NT2/D1 (cell line): ENCODE measurements around the gene COBLL1.

ENCODE experiments used
- DNase-seq: peaks from one replicate; pipeline ENCODE4 v3.0.0-alpha.2; 2011; ENCODE audit warnings: low read depth, low spot score
- H3K27me3 ChIP-seq: 2 replicates; pipeline ENCODE4 v1.6.0; 2011; ENCODE audit warnings: mild to moderate bottlenecking; ENCODE audit not compliant: insufficient read length, insufficient read depth
- H3K36me3 ChIP-seq: 2 replicates; pipeline ENCODE4 v1.6.1; 2011; ENCODE audit warnings: mild to moderate bottlenecking, low read length, mixed read lengths; ENCODE audit not compliant: insufficient read depth, insufficient read length
- H3K4me1 ChIP-seq: 2 replicates; pipeline ENCODE4 v1.5.1; 2011; ENCODE audit not compliant: insufficient read depth, insufficient read length
- H3K4me3 ChIP-seq: 2 replicates; pipeline ENCODE4 v1.5.1; 2011; ENCODE audit warnings: low read depth; ENCODE audit not compliant: insufficient read length
- H3K9ac ChIP-seq: 2 replicates; pipeline ENCODE4 v1.6.0; 2011; ENCODE audit warnings: low read depth; ENCODE audit not compliant: insufficient read length
- H3K9me3 ChIP-seq: 2 replicates; pipeline ENCODE4 v1.5.1; 2011; ENCODE audit warnings: mild to moderate bottlenecking, low read length; ENCODE audit not compliant: insufficient read depth
- SUZ12 ChIP-seq: IDR thresholded peaks from 2 replicates; pipeline ENCODE4 v1.6.1; 2011; ENCODE audit not compliant: insufficient read length, insufficient read depth; ENCODE audit errors: extremely low read depth
- YY1 ChIP-seq: IDR thresholded peaks from 2 replicates; pipeline ENCODE4 v1.6.1; 2011; ENCODE audit not compliant: insufficient read length, insufficient read depth
- ZNF274 ChIP-seq: IDR thresholded peaks from 2 replicates; pipeline ENCODE4 v1.6.1; 2011; ENCODE audit warnings: mild to moderate bottlenecking, low read depth, low read length

Gene COBLL1

GRCh38 chr2:164831180-164831579, 10.4 kb downstream of the COBLL1 start:
- TF ChIP-seq YY1, result no peak
- Histone ChIP-seq H3K9me3 (no peaks in the 10 kb centered on the region), H3K27me3 (no peaks in the 10 kb centered on the region), H3K36me3 (no peaks in the 10 kb centered on the region), H3K4me1 (no peaks in the 10 kb centered on the region), H3K9ac (no peak overlapping the region), H3K4me3 (no peak overlapping the region)
- DNase-seq, result no peak

DNA sequence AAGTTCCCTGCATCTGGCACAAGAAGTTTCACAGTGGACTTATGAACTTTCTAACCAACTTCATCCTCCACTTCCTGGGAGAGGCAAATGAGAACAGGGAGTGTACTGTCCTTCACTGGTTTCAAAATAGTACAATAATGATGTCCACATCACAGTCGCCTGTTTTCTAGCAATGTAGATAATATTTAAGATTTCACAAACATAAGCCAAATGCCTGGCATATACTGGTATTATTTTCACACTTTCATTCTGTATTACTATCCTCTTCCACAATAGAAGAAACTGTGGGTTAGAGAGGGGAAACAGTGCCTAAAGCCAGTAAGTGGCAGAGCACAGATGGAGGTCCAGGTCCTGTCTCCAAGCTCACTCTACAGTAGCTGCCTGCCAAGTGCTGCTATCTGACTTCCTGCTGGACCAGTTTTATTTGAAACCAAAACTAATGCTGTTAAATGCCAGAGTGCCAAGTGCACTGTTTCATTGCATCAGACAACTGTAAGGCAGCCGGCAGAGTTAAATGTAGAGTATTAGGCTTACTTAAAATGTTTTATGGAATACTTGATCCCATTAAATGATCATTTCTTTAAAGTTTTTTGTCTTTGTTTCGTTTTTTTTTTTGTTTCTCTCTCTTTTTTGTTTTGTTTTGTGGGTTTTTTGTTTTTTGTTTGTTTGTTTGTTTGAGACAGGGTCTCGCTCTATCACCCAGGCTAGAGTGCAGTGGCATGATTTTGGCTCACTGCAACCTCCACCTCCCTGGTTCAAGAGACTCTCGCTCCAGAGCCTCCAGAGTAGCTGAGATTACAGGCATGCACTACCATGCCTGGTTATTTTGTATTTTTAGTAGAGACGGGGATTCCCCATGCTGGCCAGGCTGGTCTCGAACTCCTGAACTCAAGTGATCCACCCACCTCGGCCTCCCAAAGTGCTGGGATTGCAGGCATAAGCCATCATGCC, 15.1 kb downstream of the COBLL1 start:
- no peak overlapping the region for H3K4me3 ChIP-seq
- H3K9me3 ChIP-seq, result no peaks in the 10 kb centered on the region
- no peak overlapping the region for H3K9ac ChIP-seq
- no peaks in the 10 kb centered on the region for H3K4me1 ChIP-seq
- TF ChIP-seq YY1 (no peak), ZNF274 (no peak), SUZ12 (no peak)
- no peaks in the 10 kb centered on the region for H3K36me3 ChIP-seq
- no peak for DNase-seq
- no peaks in the 10 kb centered on the region for H3K27me3 ChIP-seq

- no peak overlapping the region for H3K4me3 ChIP-seq
- H3K9ac ChIP-seq, result no peak overlapping the region
- no peaks in the 10 kb centered on the region for H3K4me1 ChIP-seq
- no peaks in the 10 kb centered on the region for H3K27me3 ChIP-seq
- no peaks in the 10 kb centered on the region for H3K36me3 ChIP-seq
- no peak for TF ChIP-seq ZNF274
- no peak for TF ChIP-seq SUZ12
- no peak for TF ChIP-seq YY1
- no peak for DNase-seq
- no peaks in the 10 kb centered on the region for H3K9me3 ChIP-seq
Measured at GRCh38 chr2:164824872-164825271, 16.8 kb downstream of the COBLL1 start.

GRCh38 chr2:164823126-164823525, 18.5 kb downstream of the COBLL1 start:
- H3K36me3 ChIP-seq, result no peaks in the 10 kb centered on the region
- no peaks in the 10 kb centered on the region for H3K4me1 ChIP-seq
- DNase-seq, result no peak
- no peak for TF ChIP-seq YY1
- no peak for TF ChIP-seq ZNF274
- no peak for TF ChIP-seq SUZ12
- H3K4me3 ChIP-seq, result no peak overlapping the region
- H3K9me3 ChIP-seq, result no peaks in the 10 kb centered on the region
- H3K9ac ChIP-seq, result no peak overlapping the region
- H3K27me3 ChIP-seq, result no peaks in the 10 kb centered on the region

- H3K36me3 ChIP-seq, result no peaks in the 10 kb centered on the region
- H3K4me1 ChIP-seq, result no peaks in the 10 kb centered on the region
- no peak for DNase-seq
- no peaks in the 10 kb centered on the region for H3K9me3 ChIP-seq
- no peak overlapping the region for H3K4me3 ChIP-seq
- TF ChIP-seq SUZ12, result no peak
- no peak for TF ChIP-seq ZNF274
- no peak overlapping the region for H3K9ac ChIP-seq
- no peaks in the 10 kb centered on the region for H3K27me3 ChIP-seq
Measured at GRCh38 chr2:164821338-164821737, 20.3 kb downstream of the COBLL1 start.

DNA sequence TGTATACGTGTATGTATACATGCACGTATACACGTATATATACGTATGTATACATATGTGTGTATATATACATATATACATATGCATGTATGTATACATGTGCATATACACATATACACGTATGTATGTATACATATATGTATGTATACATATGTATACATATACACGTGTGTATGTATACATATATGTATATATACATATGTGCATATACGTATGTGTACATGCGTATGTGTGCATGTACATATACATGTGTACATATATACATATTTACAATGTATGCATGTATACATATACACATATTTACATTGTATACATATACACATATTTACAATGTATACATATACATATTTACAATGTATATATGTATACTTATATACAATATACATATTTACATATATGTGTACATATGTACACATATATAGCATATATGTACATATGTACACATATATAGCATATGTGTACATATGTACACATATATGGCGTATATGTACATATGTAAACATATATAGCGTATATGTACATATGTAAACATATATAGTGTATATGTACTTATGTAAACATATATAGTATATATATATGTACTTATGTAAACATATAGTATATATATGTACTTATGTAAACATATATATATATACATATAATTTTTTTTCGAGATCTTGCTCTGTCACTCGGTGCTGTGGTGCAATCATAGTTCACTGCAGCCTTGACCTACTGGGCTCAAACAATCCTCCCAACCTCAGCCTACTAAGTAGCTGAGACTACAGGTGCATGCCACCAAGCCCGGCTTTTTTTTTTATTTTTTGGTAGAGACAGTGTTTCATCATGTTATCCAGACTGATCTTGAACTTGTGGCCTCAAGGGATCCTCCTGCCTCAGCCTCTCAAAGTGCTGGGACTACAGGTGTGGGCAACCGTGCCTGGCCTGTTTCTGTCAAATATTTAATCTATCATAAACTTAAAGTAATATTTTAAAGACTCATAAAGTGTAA, 23.2 kb downstream of the COBLL1 start:
- no peak for TF ChIP-seq YY1
- TF ChIP-seq ZNF274, result no peak
- no peak for TF ChIP-seq SUZ12

DNA sequence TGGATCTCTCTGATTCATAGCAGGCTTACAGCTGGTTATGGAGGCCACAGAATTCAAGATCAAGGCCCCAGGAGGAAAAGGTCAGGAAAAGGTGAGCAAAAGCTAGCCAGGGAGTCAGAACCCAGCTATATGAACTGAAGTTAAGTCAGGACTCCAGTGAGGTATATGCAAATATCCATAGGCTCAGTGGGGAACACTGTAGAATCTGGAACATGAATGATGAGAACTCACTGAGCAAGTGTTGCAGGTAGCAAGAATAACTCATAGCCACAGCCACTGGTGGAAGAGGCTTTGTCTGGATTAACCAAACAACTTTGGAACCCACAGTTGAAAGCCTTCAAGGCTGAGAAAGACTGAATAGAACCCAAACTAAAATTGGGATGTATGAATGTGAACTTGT, 24.7 kb downstream of the COBLL1 start:
- H3K27me3 ChIP-seq, result no peaks in the 10 kb centered on the region
- DNase-seq, result no peak
- no peaks in the 10 kb centered on the region for H3K9me3 ChIP-seq
- H3K4me3 ChIP-seq, result no peak overlapping the region
- H3K36me3 ChIP-seq, result no peaks in the 10 kb centered on the region
- H3K4me1 ChIP-seq, result no peaks in the 10 kb centered on the region
- TF ChIP-seq SUZ12 (no peak), YY1 (no peak), ZNF274 (no peak)
- no peak overlapping the region for H3K9ac ChIP-seq

More for the DNA sequence above, 23.2 kb downstream of the COBLL1 start:
- DNase-seq, result no peak
- no peaks in the 10 kb centered on the region for H3K27me3 ChIP-seq
- H3K4me3 ChIP-seq, result no peak overlapping the region
- H3K36me3 ChIP-seq, result no peaks in the 10 kb centered on the region
- H3K9me3 ChIP-seq, result no peaks in the 10 kb centered on the region
- no peaks in the 10 kb centered on the region for H3K4me1 ChIP-seq
- H3K9ac ChIP-seq, result no peak overlapping the region
